GM18526 (cell line): ENCODE results near the gene SV2C.

Experiments used
- POLR2A ChIP-seq: IDR thresholded peaks from 3 replicates; pipeline ENCODE4 v1.6.1; 2011; ENCODE audit not compliant: insufficient read length; ENCODE audit errors: extremely low read depth

SV2C gene

DNA sequence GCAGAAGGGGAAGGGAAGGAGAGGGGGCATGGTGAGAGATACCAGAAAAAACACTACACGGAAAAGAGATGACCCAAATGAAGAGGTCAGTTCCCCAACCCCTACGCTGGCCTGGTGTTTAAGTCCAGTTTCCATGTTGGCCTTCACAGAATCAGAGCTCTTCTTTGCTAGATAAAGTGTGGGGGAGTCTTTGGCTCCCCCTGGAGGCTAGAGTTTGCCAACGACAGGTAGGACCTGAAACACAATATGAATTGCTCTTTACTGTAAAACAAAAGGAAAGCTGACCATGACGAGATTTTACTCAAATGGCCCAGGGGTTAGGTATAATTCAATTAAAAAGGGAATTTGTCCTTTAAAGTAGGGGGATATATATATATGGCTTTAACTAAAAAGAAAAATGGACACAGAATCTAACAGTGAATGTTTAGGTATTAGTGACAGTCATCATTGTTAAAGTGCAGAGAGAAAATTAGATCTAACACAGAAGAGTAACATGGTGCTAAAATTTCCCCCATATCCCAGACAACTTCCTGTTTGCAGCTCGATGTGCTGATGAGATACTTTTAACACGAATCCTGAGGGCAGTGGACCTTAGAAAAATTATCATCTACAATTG, 92.0 kb downstream of the SV2C start:
- TF ChIP-seq POLR2A = no peak

DNA sequence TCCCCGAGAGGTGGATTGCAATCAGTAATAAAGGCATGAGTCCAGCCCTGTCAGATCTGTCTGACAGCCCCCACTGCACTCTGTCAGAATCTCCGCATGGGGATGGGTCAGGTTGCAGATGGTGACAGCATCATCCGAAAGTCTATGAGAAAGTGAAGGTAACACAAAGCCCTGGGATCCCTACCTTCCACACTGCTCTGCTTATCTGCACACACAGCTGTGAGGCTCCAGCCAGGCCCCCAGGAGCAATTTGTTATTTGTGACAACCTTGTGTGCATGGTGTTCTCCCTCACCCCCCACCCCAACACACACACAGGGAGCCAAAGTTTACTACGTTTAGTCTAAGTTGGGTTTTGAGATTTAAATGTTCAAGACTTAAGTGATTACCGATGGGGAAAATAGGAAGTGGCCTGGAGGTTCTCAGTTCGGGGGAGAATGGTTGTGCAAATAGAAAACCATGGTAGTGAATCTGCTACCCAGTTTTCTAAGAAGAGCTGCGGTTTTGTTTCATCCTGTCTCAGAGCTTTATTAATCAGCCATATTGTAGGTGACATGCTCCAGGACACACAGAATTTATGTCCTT, 92.7 kb downstream of the SV2C start:
- no peak for TF ChIP-seq POLR2A

DNA sequence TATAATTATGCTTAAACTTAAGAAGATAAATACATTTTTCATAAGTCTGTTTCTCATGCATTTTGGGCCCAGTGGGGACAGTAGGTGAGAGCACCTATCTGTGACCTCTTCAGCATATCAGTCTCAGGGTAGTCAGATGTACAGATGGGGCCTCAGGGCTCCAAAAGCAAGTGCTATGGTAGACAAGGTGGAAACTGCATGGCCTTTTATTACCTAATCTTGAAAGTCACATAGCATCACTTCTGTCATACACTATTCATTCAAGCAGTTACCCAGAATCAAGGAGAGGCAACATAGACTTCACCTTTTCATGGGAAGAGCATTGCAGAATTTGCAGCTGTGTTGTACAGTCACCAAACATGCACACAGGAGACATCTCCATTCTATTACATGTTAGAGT, 94.8 kb downstream of the SV2C start:
- no peak for TF ChIP-seq POLR2A

DNA sequence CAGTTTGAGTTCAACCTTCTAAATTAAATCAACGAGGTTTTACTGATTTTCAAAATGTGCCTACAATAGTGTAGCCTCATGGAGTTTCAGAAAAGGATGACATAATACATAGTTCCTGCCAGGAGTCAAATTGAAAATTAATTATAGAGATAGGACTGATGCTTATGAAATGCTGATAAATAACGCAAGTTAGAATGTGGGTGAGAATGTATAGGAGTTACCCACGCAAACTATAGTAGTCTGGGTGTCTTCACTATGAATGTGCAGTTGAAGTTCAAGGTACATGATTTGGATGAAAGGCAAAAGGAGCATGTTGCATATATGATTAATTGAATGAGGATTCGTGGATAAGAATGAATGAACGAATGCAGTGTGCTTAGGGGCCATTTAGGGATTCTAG, 95.7 kb downstream of the SV2C start:
- no peak for TF ChIP-seq POLR2A

DNA sequence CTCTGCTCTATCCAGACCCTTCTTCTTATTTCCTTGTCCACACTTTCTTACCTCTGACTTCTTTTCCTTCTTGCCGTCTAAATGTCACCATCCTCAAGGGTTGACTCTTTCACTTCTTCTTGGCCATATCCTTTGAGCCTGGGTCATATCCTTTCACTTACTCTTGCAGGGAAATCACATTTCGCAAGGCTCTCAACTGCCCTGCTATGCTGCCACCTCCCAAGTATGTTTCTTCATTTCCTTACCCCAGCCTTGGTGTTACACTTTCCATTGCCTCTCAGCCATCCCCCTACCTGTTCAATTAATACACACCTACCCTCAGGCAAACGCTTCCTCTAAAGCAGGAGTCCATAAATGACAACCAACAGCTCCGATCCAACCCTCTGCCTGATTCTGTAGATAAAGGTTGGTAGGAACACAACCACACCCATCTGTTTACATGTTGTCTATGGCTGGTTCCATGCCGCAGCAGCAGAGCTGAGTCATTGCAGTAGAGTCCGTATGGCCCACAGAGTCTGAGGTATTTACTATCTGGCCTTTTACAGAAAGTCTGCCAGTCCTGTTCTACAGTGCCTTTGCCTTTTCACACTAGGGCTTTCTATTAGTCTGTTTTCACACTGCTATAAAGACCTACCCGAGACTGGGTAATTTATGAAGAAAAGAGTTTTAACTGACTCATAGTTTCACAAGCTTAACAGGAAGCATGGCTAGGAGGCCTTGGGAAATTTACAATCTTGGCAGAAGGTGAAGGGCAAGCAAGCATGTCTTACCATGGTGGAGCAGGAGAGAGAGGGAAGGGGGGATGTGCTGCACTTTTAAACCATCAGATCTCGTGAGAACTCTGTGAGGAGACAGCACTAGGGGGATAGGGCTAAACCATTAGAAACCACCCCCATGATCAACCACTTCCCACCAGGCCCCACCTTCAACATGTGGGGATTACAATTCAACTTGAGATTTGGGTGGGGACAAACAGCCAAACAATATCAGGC, 97.9 kb downstream of the SV2C start:
- TF ChIP-seq POLR2A = no peak

DNA sequence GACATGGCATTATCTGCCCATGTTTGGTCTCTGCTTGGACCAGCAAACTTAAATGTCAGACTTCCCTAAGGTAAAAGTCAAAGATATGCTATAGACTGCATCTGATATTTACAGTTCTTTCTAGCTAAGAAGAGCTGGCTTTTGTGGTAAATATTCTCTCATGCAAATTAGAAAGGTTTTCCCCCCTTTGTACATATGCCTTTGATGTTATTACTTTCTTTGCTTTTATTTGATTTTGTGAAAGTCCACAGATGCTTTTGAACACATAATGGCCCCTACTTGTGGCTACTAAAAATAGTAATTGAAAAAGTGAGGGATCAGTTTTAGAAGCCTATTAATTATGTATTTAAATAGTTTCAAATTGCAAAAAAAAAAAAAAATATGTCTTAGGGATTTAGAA, 104.2 kb downstream of the SV2C start:
- no peak for TF ChIP-seq POLR2A

DNA sequence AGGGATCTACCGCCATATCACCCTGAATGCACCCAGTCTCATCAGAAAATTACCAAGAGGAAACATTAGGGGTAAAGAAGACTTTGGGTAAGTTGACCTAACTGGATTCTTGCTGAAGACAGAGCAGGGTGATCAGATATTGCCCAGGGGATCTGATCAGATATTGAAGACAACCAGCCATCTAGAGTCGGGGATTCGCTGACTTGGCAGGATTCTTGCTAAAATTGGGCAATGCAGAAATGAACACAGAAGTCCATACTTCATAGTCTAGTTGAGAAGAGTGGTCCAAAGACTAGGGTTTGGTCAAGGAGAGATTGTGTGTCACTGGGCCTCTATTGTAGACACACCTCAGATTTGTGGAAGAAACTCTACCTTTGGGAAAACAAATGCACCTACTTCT, 107.2 kb downstream of the SV2C start:
- TF ChIP-seq POLR2A = no peak

DNA sequence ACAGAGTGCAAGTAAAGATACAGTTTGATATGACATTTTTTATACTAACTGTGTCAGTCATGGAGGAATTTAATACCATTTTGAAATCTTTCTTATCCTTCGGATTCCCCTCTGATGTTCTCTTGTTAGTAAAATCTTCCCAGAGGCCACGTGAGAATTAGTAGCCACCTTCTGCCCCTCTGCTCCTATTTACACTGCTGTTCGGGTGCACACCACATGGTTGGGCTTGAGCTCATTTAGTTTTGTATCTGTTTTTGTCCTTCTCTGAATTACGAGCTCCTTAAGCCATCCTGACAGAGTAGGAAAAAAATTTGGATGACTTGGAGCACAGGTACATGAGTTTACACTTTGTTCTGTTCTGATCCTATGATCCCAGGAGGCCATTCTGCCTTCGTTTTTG, 109.7 kb downstream of the SV2C start:
- TF ChIP-seq POLR2A = no peak

DNA sequence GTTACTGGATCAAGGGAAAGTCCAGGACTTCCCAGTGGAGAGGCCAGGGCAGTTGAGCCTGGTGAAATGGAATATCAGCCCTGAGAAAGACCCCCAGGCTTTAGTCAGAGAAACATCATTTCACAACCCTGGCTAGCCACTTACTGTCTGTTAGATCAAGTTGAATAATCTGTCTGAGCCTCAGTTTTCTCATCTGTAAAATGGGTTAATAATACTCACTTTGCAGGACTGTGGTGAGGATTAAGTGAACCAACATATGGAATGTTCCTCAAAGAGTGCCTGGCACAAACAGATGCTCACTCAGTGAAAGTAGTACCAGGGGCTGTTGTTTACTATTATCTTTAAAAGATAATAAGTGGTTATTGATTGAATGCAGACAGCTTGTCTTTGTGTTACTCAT, 110.5 kb downstream of the SV2C start:
- no peak for TF ChIP-seq POLR2A

DNA sequence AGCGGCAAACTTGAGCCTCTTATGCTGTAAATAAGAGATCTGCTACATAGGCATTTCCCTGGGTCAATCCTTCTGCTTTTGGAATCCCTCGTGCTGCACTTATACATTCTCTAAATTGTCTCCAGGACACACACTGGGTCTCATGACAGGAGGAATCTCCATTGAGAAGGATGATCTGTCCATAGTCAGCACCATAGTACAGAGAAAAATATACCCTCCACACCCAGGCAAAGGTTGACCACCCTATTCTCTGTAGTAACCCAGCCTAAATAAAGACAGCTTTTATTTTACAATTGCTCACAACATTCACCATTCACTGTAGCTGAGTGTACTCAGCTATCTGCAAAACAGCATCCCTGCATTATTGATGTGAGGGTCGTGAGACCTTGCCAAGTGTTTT, 111.2 kb downstream of the SV2C start:
- TF ChIP-seq POLR2A = no peak

DNA sequence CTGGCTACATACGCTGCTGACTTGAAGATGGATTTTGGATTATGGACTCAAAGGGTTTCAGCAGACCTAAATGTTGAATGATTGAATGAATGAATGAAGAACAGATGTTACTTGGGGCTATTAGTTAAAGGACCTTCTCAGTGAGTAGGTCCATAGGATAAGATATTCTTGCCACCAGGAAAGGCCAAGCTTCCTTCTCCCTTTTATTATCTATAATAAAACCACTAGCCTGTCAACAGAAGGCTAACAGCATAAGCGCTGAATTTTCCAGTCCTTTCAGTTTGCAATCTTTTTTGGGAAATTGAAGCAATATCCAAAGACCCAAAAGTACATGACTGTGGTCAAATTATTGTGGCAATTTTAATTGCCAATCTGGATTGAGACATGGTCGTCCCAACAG, 113.3 kb downstream of the SV2C start:
- no peak for TF ChIP-seq POLR2A

DNA sequence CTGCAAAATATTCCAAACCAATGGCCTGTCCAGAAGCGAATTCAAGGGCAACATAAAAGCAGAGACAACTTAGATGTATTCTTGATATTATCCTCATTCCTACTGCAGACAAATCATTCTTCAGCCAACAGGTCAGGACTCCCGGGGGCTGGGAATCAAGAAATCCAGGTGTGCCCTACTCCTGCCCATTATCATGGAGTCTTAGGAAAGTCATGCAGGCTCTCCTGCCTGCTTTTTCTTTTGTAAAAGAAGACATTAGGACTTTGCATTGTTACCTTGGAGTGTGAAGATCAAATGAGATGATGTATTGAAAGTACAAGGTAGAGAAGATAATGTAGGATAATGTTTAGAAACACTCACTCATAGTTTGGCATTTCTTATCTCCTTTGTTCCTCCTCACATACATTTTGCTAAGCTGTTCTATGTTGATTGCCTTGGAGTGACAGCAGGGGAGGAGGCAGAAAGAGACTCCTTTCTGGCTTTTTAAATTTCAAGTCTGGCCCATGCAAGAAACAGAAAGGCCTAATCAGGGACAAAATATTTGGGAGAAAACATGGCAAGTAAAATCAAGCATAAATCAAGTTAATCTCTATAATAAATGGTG, 113.8 kb downstream of the SV2C start:
- TF ChIP-seq POLR2A = no peak

DNA sequence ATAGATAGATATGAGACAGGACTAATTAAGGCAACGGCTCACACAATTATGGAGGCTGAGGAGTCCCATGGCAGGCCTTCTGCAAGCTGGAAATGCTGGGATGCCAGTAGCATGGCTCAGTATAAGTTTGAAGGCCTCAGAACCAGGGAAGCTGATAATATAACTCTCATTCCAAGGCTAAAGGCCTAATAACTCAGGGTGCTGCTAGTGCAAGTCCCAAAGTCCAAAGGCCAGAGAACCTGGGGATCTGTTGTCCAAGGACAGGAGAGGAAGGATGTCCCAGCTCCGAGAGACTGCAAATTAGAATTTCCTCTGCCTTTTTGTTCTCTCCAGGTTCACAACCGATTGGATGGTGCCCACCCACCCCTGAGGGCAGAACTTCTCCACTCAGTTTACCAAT, 114.5 kb downstream of the SV2C start:
- TF ChIP-seq POLR2A = no peak

DNA sequence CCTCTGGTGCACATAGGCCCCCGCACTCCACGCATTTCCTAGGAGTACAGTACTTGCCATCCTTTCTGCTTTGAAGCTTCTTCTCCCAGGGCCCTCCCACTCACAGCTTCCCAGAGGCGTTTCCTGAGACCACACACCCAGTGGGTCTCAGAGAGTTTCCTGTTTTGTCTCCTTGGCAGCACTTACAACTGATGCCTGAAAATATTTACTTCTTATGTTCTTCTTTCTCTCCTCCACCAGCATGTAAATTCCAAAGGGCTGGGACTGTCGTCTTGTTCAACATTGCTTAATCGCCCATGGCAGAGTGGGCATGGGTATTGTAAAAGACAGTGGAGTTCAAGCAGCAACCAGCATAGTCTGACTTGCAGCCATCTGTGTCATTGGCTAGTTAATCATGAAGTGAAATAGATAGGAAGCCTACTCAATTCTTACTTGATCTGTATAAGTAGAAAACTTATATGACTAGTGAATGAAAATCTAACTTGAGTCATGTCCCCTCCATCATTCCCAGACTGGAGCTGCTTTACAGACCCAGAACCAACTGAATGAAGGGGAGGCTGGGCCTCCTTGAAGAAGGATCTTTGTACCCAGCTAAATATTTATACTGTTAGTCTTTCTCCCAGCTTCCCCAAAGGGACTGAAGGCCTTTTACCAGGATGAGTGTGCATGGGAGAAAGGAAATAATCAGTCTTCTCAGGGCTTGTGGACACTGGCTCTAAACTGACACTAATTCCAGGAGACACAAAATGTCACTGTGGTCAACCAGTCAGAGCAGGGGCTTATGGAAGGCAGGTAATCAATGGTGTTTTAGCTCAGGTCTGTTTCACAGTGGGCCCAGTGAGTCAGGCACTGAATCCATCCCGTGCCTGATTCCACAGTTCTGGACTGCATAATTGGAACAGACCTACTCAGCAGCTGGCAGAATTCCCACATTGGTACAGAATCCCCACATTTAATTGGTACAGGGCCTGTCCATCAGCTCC, 116.4 kb downstream of the SV2C start:
- no peak for TF ChIP-seq POLR2A

DNA sequence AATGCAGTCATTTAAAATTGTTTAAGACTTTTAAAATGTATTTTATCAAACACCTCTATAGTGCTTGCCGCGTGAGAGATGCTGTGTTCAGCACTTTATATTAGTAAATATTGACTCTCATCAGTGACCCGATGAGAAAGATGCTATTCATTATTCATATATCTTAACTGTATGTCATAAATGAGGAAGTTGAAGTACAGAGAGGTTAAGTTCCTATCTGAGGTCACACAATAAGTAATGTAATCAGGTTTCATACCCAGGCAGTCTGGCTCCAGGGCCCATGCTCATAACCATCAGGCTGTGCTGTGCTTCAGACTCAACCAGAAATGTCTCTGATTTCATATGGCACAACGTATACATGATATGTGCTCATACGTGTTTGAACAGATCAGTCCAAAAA, 119.0 kb downstream of the SV2C start:
- no peak for TF ChIP-seq POLR2A
